GM18951 (cell line): ENCODE data around the gene WEE1.

Source experiments
- POLR2A ChIP-seq: IDR thresholded peaks from 4 replicates; pipeline ENCODE4 v1.6.1; 2011; ENCODE audit warnings: mild to moderate bottlenecking; ENCODE audit not compliant: insufficient read length, insufficient read depth; ENCODE audit errors: extremely low read depth
- in situ Hi-C: fragments of 300-500 bp; cut with MboI; formaldehyde crosslinking; loops from one replicate; pipeline ENCODE4 v1.12.0; 2022; ENCODE audit warnings: low sequenced_read_pairs, mixed read lengths, inconsistent platforms; ENCODE audit not compliant: unreplicated experiment

The WEE1 gene

GRCh38 chr11:9609841-9610240 is 36.4 kb downstream of the WEE1 start:
- no peak for TF ChIP-seq POLR2A
- in situ Hi-C loops = loop anchor here (25.0 kb wide), 1 partner anchor 352 kb away; no protein-coding TSS in a partner anchor

GRCh38 chr11:9613118-9613829 is 39.8 kb downstream of the WEE1 start:
- no peak for TF ChIP-seq POLR2A
- in situ Hi-C loops = loop anchor here (25.0 kb wide), 1 partner anchor 349 kb away; no protein-coding TSS in a partner anchor

- in situ Hi-C loops = loop anchor here (25.0 kb wide), 1 partner anchor 348 kb away; no protein-coding TSS in a partner anchor
- TF ChIP-seq POLR2A = peak; percentile 54
Measured at GRCh38 chr11:9613830-9614762, 40.6 kb downstream of the WEE1 start.

DNA sequence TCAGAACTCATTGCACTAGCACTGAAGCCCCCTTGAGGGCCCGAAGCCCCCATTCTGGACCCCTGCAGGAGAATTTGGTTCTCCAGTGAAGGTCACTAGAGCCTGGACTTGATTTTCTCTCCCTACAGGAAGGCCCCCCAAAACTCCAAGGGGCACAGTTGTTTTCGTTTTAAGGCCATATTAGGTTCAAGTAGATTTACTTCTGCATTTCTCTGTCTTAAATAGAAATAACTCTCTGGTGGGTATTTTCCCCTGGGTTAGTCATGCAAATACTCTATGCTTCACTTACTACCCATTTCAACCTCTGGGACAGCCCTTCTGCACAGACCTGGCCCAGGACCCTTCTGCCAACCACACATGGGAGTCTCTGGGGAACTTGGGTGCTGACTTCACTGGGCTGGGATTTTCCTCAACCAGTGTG is 41.6 kb downstream of the WEE1 start:
- peak; percentile 41 for TF ChIP-seq POLR2A
- in situ Hi-C loops = loop anchor here (5.0 to 25.0 kb wide), 2 partner anchors 137 to 347 kb away; no protein-coding TSS in a partner anchor

GRCh38 chr11:9616042-9616675 is 42.7 kb downstream of the WEE1 start:
- in situ Hi-C loops = loop anchor here (5.0 to 25.0 kb wide), 2 partner anchors 136 to 346 kb away; no protein-coding TSS in a partner anchor
- no peak for TF ChIP-seq POLR2A

DNA sequence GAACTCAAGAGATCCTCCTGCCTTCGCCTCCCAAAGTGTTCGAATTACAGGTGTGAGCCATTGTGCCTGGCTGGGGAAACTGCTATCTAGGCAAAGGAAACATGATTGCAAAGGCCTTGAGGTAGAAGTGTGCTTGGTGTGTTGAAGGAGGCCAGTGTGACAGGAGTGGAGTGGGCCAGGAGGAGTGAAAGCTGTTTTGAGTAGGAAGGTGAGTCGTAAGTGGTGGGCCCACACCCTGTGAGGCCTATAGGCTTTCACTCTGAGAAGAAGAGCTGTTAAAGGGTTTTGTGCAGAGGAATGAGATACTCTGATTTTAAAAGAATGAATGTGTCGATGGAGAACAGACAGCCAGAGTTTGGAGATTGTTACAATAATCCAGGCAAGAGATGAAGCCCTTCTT is 43.4 kb downstream of the WEE1 start:
- in situ Hi-C loops = loop anchor here (5.0 to 25.0 kb wide), 2 partner anchors 135 to 345 kb away; no protein-coding TSS in a partner anchor
- no peak for TF ChIP-seq POLR2A

- TF ChIP-seq POLR2A = no peak
- in situ Hi-C loops = loop anchor here (5.0 to 25.0 kb wide), 2 partner anchors 134 to 344 kb away; no protein-coding TSS in a partner anchor
Measured at GRCh38 chr11:9617940-9618339, 44.5 kb downstream of the WEE1 start.

- in situ Hi-C loops = loop anchor here (5.0 to 25.0 kb wide), 2 partner anchors 133 to 343 kb away; no protein-coding TSS in a partner anchor
- no peak for TF ChIP-seq POLR2A
Measured at GRCh38 chr11:9619004-9619403, 45.5 kb downstream of the WEE1 start.

DNA sequence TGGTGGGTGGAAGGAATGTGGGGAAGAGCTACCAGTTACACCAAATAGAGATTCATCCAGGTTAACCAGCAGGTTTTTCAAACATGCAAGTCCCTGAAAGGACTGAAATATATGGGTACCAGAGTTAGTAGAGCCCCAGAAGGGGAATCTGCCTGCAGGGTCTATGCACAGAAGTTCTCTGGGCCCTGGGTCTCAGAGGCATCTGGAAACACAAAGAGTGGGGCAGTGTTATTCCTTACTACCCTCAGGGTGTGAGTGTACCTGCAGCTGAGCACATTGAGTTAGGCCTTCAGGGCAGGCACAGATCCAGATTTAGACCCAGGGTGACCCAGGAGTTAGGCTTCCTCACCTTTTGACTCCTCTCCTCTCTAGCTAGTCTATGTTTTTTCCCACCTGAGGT is 46.5 kb downstream of the WEE1 start:
- in situ Hi-C loops = loop anchor here (5.0 to 25.0 kb wide), 2 partner anchors 132 to 342 kb away; no protein-coding TSS in a partner anchor

DNA sequence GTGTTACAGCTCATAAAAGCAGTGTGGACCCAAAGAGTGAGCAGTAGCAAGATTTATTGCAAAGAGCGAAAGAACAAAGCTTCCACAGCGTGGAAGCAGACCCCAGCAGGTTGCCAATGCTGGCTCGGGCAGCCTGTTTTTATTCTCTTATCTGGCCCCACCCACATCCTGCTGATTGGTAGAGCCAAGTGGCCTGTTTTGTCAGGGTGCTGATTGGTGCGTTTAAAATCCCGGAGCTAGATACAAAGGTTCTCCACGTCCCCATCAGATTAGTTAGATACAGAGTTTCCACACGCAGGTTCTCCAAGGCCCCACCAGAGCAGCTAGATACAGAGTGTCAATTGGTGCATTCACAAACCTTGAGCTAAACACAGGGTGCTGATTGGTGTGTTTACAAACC is 48.9 kb downstream of the WEE1 start:
- in situ Hi-C loops = loop anchor here (25.0 kb wide), 1 partner anchor 340 kb away; no protein-coding TSS in a partner anchor

More for the DNA sequence above, 46.5 kb downstream of the WEE1 start:
- TF ChIP-seq POLR2A = no peak

GRCh38 chr11:9623053-9623452 is 49.6 kb downstream of the WEE1 start:
- in situ Hi-C loops = loop anchor here (25.0 kb wide), 1 partner anchor 339 kb away; no protein-coding TSS in a partner anchor

- in situ Hi-C loops = loop anchor here (25.0 kb wide), 1 partner anchor 338 kb away; no protein-coding TSS in a partner anchor
- no peak for TF ChIP-seq POLR2A
Measured at GRCh38 chr11:9624448-9624847, 51.0 kb downstream of the WEE1 start.

GRCh38 chr11:9625162-9625561 is 51.7 kb downstream of the WEE1 start:
- in situ Hi-C loops = no loop called here
- TF ChIP-seq POLR2A = no peak
